ENCODE measurements around the gene TP53RK. TPM values are rescaled to one million over a fixed set of nuclear protein-coding genes. Genes with fewer than 3 reads are reported as not detected.

TP53RK gene
- total and polyA plus RNA-seq, 7 experiments from 2014 or later: 4.4 to 27.7 (median 16.2) TPM

- no peak for ATAC-seq
- Mint-ChIP-seq H3K27me3 (peaks cover 10 to 37% (median 27%) of the 10 kb centered on the region in 5 donors), H3K27ac (no peak overlapping the region), H3K4me3 (no peak overlapping the region), H3K9me3 (peaks cover 0 to 5% (median 0%) of the 10 kb centered on the region in 11 donors), H3K4me1 (peaks cover 0 to 9% (median 6%) of the 10 kb centered on the region in 7 donors), H3K36me3 (peaks cover 0 to 4% (median 0%) of the 10 kb centered on the region in 5 donors)
- Histone ChIP-seq H3K36me3 (ENCODE audit: control insufficient read depth in 2 of 3, insufficient read depth in 3 of 3, low read length in 3 of 3) (no peaks in the 10 kb centered on the region), H3K27ac (ENCODE audit: low read depth, low read length) (no peak overlapping the region), H3K9me3 (ENCODE audit: control insufficient read depth in 2 of 3, low read length in 3 of 3) (no peaks in the 10 kb centered on the region), H3K4me3 (ENCODE audit: low read length) (no peak overlapping the region), H3K27me3 (ENCODE audit: control insufficient read depth in 2 of 2, insufficient read depth in 2 of 2, low read length in 2 of 2) (no peaks in the 10 kb centered on the region), H3K4me1 (ENCODE audit: control insufficient read depth in 2 of 2, insufficient read depth in 2 of 2, low read length in 2 of 2) (no peaks in the 10 kb centered on the region)
- no peak for DNase-seq
- intact Hi-C loops (cut with micrococcal nuclease): no loop called here
- CTCF ChIA-PET: interaction anchor here (0.8 kb wide), 1 partner anchor 509 kb away, joined by 5 read pairs; no protein-coding TSS in a partner anchor
- POLR2A ChIA-PET: no interaction called here
These were observed 7.6 kb upstream of the TP53RK start for GRCh38 chr20:46696791-46697279.

- Mint-ChIP-seq H3K4me3 (no peak overlapping the region), H3K4me1 (peaks cover 0 to 10% (median 7%) of the 10 kb centered on the region in 7 donors), H3K9me3 (peaks cover 0 to 5% (median 0%) of the 10 kb centered on the region in 11 donors), H3K27me3 (peaks cover 9 to 32% (median 21%) of the 10 kb centered on the region in 5 donors), H3K36me3 (peaks cover 0 to 4% (median 0%) of the 10 kb centered on the region in 5 donors), H3K27ac (no peak overlapping the region)
- Histone ChIP-seq H3K27me3 (ENCODE audit: control insufficient read depth in 2 of 2, insufficient read depth in 2 of 2, low read length in 2 of 2) (no peaks in the 10 kb centered on the region), H3K36me3 (ENCODE audit: control insufficient read depth in 2 of 3, insufficient read depth in 3 of 3, low read length in 3 of 3) (no peaks in the 10 kb centered on the region), H3K4me3 (ENCODE audit: low read length) (no peak overlapping the region), H3K4me1 (ENCODE audit: control insufficient read depth in 2 of 2, insufficient read depth in 2 of 2, low read length in 2 of 2) (no peaks in the 10 kb centered on the region), H3K27ac (ENCODE audit: low read depth, low read length) (no peak overlapping the region), H3K9me3 (ENCODE audit: control insufficient read depth in 2 of 3, low read length in 3 of 3) (no peaks in the 10 kb centered on the region)
- DNase-seq: no peak
- intact Hi-C loops (cut with micrococcal nuclease): no loop called here
- no peak for ATAC-seq
- ChIA-PET POLR2A (no interaction called here), CTCF (no interaction called here)
These were observed 6.6 kb upstream of the TP53RK start for GRCh38 chr20:46695892-46696291.

GRCh38 chr20:46694484-46694883, 5.2 kb upstream of the TP53RK start:
- Histone ChIP-seq H3K4me1 (ENCODE audit: control insufficient read depth in 2 of 2, insufficient read depth in 2 of 2, low read length in 2 of 2) (peaks cover 0 to 4% of the 10 kb centered on the region in 2 donors), H3K27ac (ENCODE audit: low read depth, low read length) (no peak overlapping the region), H3K4me3 (ENCODE audit: low read length) (no peak overlapping the region), H3K27me3 (ENCODE audit: control insufficient read depth in 2 of 2, insufficient read depth in 2 of 2, low read length in 2 of 2) (no peaks in the 10 kb centered on the region), H3K9me3 (ENCODE audit: control insufficient read depth in 2 of 3, low read length in 3 of 3) (no peaks in the 10 kb centered on the region), H3K36me3 (ENCODE audit: control insufficient read depth in 2 of 3, insufficient read depth in 3 of 3, low read length in 3 of 3) (no peaks in the 10 kb centered on the region)
- Mint-ChIP-seq H3K36me3 (peaks cover 0 to 7% (median 2%) of the 10 kb centered on the region in 5 donors), H3K4me1 (peaks cover 0 to 18% (median 16%) of the 10 kb centered on the region in 7 donors), H3K27ac (peak overlapping the region in 1 of 9 donors; percentile 28), H3K27me3 (peaks cover 0 to 18% (median 7%) of the 10 kb centered on the region in 5 donors), H3K4me3 (no peak overlapping the region), H3K9me3 (peaks cover 0 to 3% (median 0%) of the 10 kb centered on the region in 11 donors)
- ATAC-seq: peak; percentile 49
- DNase-seq: peak in 3 of 9 donors; percentile 8 to 27 (median 25)
- ChIA-PET POLR2A (interaction anchor here (1.4 kb wide), 1 partner anchor 9 kb away, joined by 4 read pairs; no protein-coding TSS in a partner anchor), CTCF (interaction anchor here (1.2 kb wide), 1 partner anchor 12 kb away, joined by 4 read pairs; no protein-coding TSS in a partner anchor)
- intact Hi-C loops (cut with micrococcal nuclease): no loop called here

- H3K27me3 ChIP-seq (ENCODE audit: control insufficient read depth in 2 of 2, insufficient read depth in 2 of 2, low read length in 2 of 2): no peaks in the 10 kb centered on the region
- ChIA-PET CTCF (no interaction called here), POLR2A (no interaction called here)
- no peaks in the 10 kb centered on the region for H3K27me3 Mint-ChIP-seq
- H3K27ac ChIP-seq (ENCODE audit: low read depth, low read length): no peak overlapping the region
- H3K36me3 ChIP-seq (ENCODE audit: control insufficient read depth in 2 of 3, insufficient read depth in 3 of 3, low read length in 3 of 3): peaks cover 0 to 14% (median 0%) of the 10 kb centered on the region in 3 experiments
- H3K27ac Mint-ChIP-seq: peak overlapping the region in 3 of 9 donors; percentile 39 to 54 (median 48)
- intact Hi-C loops (cut with micrococcal nuclease): no loop called here
- peaks cover 14 to 24% of the 10 kb centered on the region in 2 donors for H3K4me1 ChIP-seq (ENCODE audit: control insufficient read depth in 2 of 2, insufficient read depth in 2 of 2, low read length in 2 of 2)
- no peak for DNase-seq
- peaks cover 0 to 16% (median 4%) of the 10 kb centered on the region in 5 donors for H3K36me3 Mint-ChIP-seq
- peak overlapping the region in 1 of 10 donors; percentile 62 for H3K4me3 Mint-ChIP-seq
- H3K9me3 ChIP-seq (ENCODE audit: control insufficient read depth in 2 of 3, low read length in 3 of 3): no peaks in the 10 kb centered on the region
- no peak overlapping the region for H3K4me3 ChIP-seq (ENCODE audit: low read length)
- peaks cover 0 to 3% (median 0%) of the 10 kb centered on the region in 11 donors for H3K9me3 Mint-ChIP-seq
- peaks cover 24 to 44% (median 41%) of the 10 kb centered on the region in 7 donors for H3K4me1 Mint-ChIP-seq
- no peak for ATAC-seq
These were observed 2.0 kb upstream of the TP53RK start for GRCh38 chr20:46691196-46691595.

- H3K27me3 Mint-ChIP-seq: no peaks in the 10 kb centered on the region
- no peak for DNase-seq
- H3K9me3 ChIP-seq (ENCODE audit: control insufficient read depth in 2 of 3, low read length in 3 of 3): no peaks in the 10 kb centered on the region
- no peak for ATAC-seq
- H3K27ac ChIP-seq (ENCODE audit: low read depth, low read length): peak overlapping the region; percentile 90
- peaks cover 0 to 14% (median 0%) of the 10 kb centered on the region in 3 experiments for H3K36me3 ChIP-seq (ENCODE audit: control insufficient read depth in 2 of 3, insufficient read depth in 3 of 3, low read length in 3 of 3)
- H3K9me3 Mint-ChIP-seq: peaks cover 0 to 3% (median 0%) of the 10 kb centered on the region in 11 donors
- CTCF ChIA-PET: interaction anchor here (0.6 kb wide), 1 partner anchor 79 kb away, joined by 3 read pairs; no protein-coding TSS in a partner anchor
- H3K36me3 Mint-ChIP-seq: peaks cover 0 to 21% (median 9%) of the 10 kb centered on the region in 5 donors
- H3K4me3 Mint-ChIP-seq: peak overlapping the region in 9 of 10 donors; percentile 53 to 100 (median 96)
- intact Hi-C loops (cut with micrococcal nuclease): no loop called here
- H3K4me1 Mint-ChIP-seq: peaks cover 30 to 50% (median 44%) of the 10 kb centered on the region in 7 donors
- H3K4me3 ChIP-seq (ENCODE audit: low read length): no peak overlapping the region
- peaks cover 20 to 30% of the 10 kb centered on the region in 2 donors for H3K4me1 ChIP-seq (ENCODE audit: control insufficient read depth in 2 of 2, insufficient read depth in 2 of 2, low read length in 2 of 2)
- peak overlapping the region; percentile 38 to 97 (median 94) for H3K27ac Mint-ChIP-seq
- POLR2A ChIA-PET: interaction anchor here (0.5 to 1.2 kb wide), 3 partner anchors 10 to 56 kb away, joined by 3 to 4 read pairs (median 3); no protein-coding TSS in a partner anchor
- H3K27me3 ChIP-seq (ENCODE audit: control insufficient read depth in 2 of 2, insufficient read depth in 2 of 2, low read length in 2 of 2): no peaks in the 10 kb centered on the region
These were observed 1.2 kb upstream of the TP53RK start for GRCh38 chr20:46690219-46691106.

- intact Hi-C loops (cut with micrococcal nuclease): loop anchor here (1.0 to 10.0 kb wide), 12 partner anchors 283 to 1805 kb away; partner anchors contain the start of genes ELMO2 (in 2 of the 2), ZMYND8 (in 2 of the 2), CDH22 (in 1 of the 2) and DNTTIP1 (in 1 of the 2)
- ChIA-PET CTCF (no interaction called here), POLR2A (interaction anchor here (0.5 to 1.2 kb wide), 3 partner anchors 9 to 55 kb away, joined by 3 to 4 read pairs (median 3); no protein-coding TSS in a partner anchor)
- Mint-ChIP-seq H3K9me3 (peaks cover 0 to 3% (median 0%) of the 10 kb centered on the region in 11 donors), H3K4me3 (peak overlapping the region; percentile 90 to 100 (median 96)), H3K4me1 (peaks cover 36 to 56% (median 49%) of the 10 kb centered on the region in 7 donors), H3K36me3 (peaks cover 4 to 25% (median 14%) of the 10 kb centered on the region in 5 donors), H3K27me3 (no peaks in the 10 kb centered on the region), H3K27ac (peak overlapping the region; percentile 91 to 97 (median 95))
- H3K27ac ChIP-seq (ENCODE audit: low read depth, low read length): peak overlapping the region; percentile 90
- no peak for DNase-seq
- peaks cover 0 to 15% (median 0%) of the 10 kb centered on the region in 3 experiments for H3K36me3 ChIP-seq (ENCODE audit: control insufficient read depth in 2 of 3, insufficient read depth in 3 of 3, low read length in 3 of 3)
- ATAC-seq: no peak
- peaks cover 20 to 30% of the 10 kb centered on the region in 2 donors for H3K4me1 ChIP-seq (ENCODE audit: control insufficient read depth in 2 of 2, insufficient read depth in 2 of 2, low read length in 2 of 2)
- no peaks in the 10 kb centered on the region for H3K9me3 ChIP-seq (ENCODE audit: control insufficient read depth in 2 of 3, low read length in 3 of 3)
- peak overlapping the region; percentile 84 for H3K4me3 ChIP-seq (ENCODE audit: low read length)
- H3K27me3 ChIP-seq (ENCODE audit: control insufficient read depth in 2 of 2, insufficient read depth in 2 of 2, low read length in 2 of 2): no peaks in the 10 kb centered on the region
These were observed 476 bp upstream of the TP53RK start for GRCh38 chr20:46689754-46690085.
